Measurements from ENCODE around the gene RAB3B.
"Not testable (repeated sequence)": the region's sequence is repeated elsewhere in the genome, so short reads cannot be mapped to it uniquely, and the experiment has no call there.

Gene RAB3B, protein sequence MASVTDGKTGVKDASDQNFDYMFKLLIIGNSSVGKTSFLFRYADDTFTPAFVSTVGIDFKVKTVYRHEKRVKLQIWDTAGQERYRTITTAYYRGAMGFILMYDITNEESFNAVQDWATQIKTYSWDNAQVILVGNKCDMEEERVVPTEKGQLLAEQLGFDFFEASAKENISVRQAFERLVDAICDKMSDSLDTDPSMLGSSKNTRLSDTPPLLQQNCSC

DNA sequence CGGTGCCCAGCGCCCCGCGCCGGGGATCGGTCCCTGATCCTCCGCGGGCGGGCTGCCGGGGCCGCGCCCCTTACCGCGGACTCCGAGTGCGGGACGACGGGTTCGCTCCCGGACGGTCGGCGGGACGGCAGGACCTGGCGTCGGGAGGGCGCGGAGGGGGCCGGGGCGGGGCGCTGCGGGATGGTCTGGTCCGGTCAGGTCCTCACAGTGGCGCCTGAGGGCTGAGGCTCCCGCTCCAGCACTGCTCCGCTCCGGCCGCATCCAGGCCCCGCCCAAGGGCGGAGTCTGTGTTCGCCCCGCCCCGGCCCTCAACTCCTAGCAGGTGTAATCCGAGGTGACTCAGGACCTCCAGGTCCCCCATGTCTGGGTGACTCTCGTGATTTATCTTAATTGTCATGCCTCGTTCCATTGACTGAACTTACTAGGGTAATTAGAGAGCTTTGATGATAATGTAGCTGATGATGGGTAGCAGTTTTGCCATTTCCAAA is at the start of gene RAB3B:
Gene RAB3B, minus strand, starts transcription at position 223 of the 488 bp plus-strand sequence. CDS start 13,583 bp downstream, outside the sequence.
- H3K4me1 Mint-ChIP-seq (ENCODE audit: low read depth) = peaks cover 12% of the 10 kb centered on the region
- H3K27ac Mint-ChIP-seq = peak within 1 kb of the TSS; percentile 2
- H3K4me3 Mint-ChIP-seq = peak within 1 kb of the TSS; percentile 86
- H3K36me3 Mint-ChIP-seq = no peaks in the 10 kb centered on the region
- H3K9me3 Mint-ChIP-seq (ENCODE audit: low read depth) = no peaks in the 10 kb centered on the region
- H3K27me3 Mint-ChIP-seq = peaks cover 24% of the 10 kb centered on the region

DNA sequence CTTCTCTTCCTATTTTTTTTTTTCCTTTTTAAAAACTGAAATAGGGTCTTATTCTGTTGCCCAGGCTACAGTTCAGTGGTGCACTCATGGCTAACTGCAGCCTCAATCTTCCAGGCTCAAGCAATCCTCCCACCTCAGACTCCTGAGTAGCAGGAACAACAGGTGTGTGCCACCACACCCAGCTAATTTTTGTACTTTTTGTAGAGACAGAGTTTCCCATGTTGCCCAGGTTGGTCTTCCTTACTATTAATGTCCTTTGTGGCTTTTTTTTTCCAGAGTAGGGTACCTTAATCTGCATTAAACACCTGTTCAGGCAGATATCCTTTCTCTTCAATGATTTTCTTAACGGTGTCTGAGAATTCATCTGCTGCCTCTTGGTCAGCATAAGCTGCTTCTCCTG is 47.4 kb upstream of the RAB3B start:
- Mint-ChIP-seq H3K4me1 (ENCODE audit: low read depth) (peaks cover 6% of the 10 kb centered on the region), H3K27ac (no peak overlapping the region), H3K27me3 (no peaks in the 10 kb centered on the region), H3K4me3 (no peak overlapping the region), H3K36me3 (no peaks in the 10 kb centered on the region), H3K9me3 (ENCODE audit: low read depth) (no peaks in the 10 kb centered on the region)

DNA sequence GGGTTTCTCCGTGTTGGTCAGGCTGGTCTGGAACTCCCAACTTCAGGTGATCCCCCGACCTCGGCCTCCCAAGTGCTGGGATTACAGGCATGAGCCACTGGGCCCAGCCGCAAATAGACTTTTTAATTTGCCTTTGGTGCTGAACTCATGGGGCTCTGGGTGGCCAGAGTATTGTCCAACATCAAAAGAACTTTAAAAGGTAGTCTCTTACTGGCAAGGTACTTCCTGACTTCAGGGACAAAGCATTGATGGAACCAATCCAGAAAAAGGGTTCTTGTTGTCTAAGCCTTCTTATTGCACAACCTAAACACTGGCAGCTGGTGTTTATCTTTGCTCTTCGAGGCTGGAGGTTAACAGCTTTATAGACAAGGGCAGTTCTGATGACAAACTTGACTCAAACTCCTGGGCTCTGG is 46.9 kb upstream of the RAB3B start:
- Mint-ChIP-seq H3K27ac (no peak overlapping the region), H3K9me3 (ENCODE audit: low read depth) (no peaks in the 10 kb centered on the region), H3K4me1 (ENCODE audit: low read depth) (peaks cover 6% of the 10 kb centered on the region), H3K27me3 (no peaks in the 10 kb centered on the region), H3K36me3 (no peaks in the 10 kb centered on the region), H3K4me3 (no peak overlapping the region)

DNA sequence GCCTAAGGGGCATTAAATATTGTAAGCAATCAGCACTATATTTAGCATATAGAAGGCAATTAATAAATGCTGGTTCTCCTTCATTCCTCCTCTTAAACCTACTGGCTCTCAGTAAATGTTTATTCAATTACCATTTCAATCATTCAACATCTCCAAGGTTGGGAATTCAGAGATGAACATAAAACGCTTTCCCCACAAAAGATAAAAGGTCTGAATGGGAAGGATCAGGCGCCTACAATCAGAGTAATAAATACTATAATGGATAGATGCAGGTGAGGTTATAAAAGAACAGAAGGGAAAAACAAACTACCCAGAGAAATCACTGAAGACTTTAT is 43.5 kb upstream of the RAB3B start:
- peak overlapping the region; percentile 95 for H3K4me3 Mint-ChIP-seq
- peaks cover 14% of the 10 kb centered on the region for H3K36me3 Mint-ChIP-seq
- no peaks in the 10 kb centered on the region for H3K9me3 Mint-ChIP-seq (ENCODE audit: low read depth)
- H3K27ac Mint-ChIP-seq = peak overlapping the region; percentile 96
- H3K27me3 Mint-ChIP-seq = no peaks in the 10 kb centered on the region
- peaks cover 30% of the 10 kb centered on the region for H3K4me1 Mint-ChIP-seq (ENCODE audit: low read depth)

DNA sequence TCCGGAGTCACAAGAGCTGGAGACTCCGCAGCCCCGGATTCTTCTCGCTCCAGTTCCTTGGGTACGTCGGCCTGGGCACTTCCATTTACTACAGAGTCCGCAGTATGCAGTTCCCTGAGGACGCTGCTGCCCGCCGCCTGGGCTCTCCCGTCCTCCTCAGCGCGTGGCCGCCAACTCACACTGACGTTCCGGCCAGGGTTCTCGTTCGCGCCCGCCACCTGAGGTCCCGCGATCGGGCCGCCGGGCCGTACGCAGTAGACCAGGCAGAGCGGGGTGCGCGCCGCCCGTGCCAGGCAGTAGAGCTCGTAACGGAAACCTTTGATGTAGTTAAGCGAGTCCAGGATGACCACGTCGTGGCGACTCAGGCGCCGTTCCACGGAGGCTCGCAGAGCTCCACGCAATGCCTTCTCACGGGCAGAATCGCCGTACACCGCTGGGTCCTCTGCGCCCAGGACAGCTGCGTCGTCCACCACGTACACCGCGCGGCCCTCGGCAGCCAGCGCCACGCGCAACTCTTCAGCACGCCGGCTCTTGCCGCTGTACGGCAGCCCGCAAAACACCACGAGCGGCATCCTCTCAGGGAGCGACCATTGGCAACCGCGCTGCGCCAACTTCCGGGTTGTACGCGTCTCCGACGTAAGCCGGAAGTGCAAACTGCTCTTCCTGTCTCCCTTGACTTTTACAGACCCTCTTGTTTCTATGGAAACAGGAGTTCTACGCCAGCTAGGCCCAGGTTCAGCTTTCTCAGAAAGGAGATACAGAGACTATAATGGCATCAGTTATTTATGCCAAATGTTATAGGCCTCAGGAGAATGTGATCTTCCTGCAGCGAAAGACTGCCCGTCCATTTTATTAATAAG is 42.9 kb upstream of the RAB3B start, which contains the start of gene KTI12:
Gene KTI12, minus strand, starts transcription at position 621 of the 860 bp plus-strand sequence. Its CDS starts 49 bp downstream, at position 572.
- Mint-ChIP-seq H3K36me3 (peaks cover 14% of the 10 kb centered on the region), H3K27me3 (no peaks in the 10 kb centered on the region), H3K27ac (peak within 1 kb of the TSS; percentile 96), H3K4me1 (ENCODE audit: low read depth) (peaks cover 30% of the 10 kb centered on the region), H3K4me3 (peak within 1 kb of the TSS; percentile 95), H3K9me3 (ENCODE audit: low read depth) (no peaks in the 10 kb centered on the region)

DNA sequence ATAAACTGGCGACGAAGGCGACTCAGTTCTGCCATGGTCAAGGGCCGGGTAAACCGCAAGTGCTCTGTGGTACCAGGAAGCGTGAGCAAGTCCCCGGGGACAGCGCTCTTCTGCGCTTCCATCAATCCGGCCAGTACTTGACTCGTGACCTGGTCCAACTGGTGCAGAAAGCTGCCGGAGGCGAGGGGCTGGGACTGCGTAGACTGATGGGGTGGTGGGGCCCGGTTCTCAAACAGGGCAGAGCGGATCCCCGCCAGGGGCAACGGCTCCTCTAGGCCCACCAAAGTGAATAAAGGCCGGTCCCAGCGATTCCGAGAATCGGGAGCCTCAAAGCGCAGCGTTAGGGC is 42.3 kb upstream of the RAB3B start:
- peak overlapping the region; percentile 95 for H3K4me3 Mint-ChIP-seq
- H3K36me3 Mint-ChIP-seq = peaks cover 19% of the 10 kb centered on the region
- H3K4me1 Mint-ChIP-seq (ENCODE audit: low read depth) = peaks cover 30% of the 10 kb centered on the region
- H3K9me3 Mint-ChIP-seq (ENCODE audit: low read depth) = no peaks in the 10 kb centered on the region
- H3K27ac Mint-ChIP-seq = peak overlapping the region; percentile 96
- H3K27me3 Mint-ChIP-seq = no peaks in the 10 kb centered on the region

DNA sequence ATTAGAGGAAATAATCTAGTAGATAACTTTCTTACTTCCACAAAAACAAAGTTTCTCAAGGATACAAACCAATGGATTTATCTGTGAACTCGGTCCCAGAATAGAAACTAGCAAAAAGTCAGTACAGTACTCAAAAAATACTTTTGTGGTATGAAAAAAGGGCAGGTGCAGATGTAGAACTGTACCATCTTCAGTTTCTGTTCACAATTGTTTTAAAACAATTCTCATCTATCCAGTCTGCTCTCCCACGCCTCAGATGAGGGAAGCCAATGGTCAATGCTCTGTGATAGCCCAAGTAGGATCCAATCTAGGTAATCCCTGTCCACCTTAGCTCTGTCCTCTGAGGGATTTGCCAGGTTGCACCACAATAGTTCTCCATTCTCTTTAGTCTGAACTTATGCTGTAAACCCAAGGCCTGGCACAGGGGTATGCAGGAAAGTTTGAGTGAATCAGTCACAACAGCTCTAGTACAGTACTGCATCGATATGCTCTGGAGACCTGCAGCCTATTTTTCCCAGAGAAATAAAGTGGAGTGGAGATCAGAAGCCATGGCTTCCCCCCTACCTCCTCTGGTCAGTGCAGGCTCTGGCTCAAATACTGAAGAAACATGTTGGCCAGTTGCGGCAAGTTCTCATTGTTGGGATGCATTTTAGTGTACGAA is 41.8 kb upstream of the RAB3B start:
- Mint-ChIP-seq H3K9me3 (ENCODE audit: low read depth) (no peaks in the 10 kb centered on the region), H3K4me1 (ENCODE audit: low read depth) (peaks cover 30% of the 10 kb centered on the region), H3K27ac (peak overlapping the region; percentile 96), H3K36me3 (peaks cover 19% of the 10 kb centered on the region), H3K27me3 (no peaks in the 10 kb centered on the region), H3K4me3 (peak overlapping the region; percentile 95)

DNA sequence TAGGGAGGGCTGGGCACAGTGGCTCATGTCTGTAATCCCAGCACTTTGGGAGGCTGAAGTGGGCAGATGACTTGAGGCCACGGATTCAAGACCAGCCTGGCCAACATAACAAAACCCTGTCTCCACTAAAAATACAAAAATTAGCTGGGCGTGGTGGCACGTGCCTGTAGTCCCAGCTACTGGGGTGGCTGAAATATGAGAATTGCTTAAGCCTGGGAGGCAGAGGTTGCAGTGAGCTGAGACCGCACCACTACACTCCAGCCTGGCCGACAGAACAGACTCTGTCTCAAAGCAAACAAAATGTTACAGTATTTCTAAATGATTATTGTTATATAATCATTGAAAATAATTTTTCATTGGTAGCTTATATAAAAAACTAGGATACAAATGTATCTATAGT is 38.3 kb upstream of the RAB3B start:
- H3K9me3 Mint-ChIP-seq (ENCODE audit: low read depth); H3K4me3 Mint-ChIP-seq; H3K27me3 Mint-ChIP-seq; H3K27ac Mint-ChIP-seq: not testable (repeated sequence)
- Mint-ChIP-seq H3K36me3 (peaks cover 23% of the 10 kb centered on the region), H3K4me1 (ENCODE audit: low read depth) (peaks cover 26% of the 10 kb centered on the region)

DNA sequence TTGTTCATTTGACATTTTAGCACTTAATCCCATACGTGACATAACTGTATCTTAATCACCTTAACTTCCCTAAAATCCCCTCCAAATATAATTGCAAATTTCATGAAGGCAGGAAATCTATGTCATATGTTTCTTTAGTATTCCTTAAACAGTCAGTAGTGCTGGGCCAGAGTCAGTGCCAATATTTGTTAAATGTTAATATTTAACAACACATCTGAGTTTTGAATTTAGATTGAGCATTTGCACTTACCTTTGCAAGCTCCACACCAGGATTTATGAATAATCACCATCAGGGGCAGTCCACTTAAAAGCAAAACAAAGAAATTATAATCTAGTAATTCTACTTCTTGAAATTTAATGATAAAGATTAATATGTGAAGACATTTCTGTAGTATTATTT is 37.8 kb upstream of the RAB3B start:
- Mint-ChIP-seq H3K36me3 (peaks cover 23% of the 10 kb centered on the region), H3K27ac (peak overlapping the region; percentile 30), H3K27me3 (no peaks in the 10 kb centered on the region)

DNA sequence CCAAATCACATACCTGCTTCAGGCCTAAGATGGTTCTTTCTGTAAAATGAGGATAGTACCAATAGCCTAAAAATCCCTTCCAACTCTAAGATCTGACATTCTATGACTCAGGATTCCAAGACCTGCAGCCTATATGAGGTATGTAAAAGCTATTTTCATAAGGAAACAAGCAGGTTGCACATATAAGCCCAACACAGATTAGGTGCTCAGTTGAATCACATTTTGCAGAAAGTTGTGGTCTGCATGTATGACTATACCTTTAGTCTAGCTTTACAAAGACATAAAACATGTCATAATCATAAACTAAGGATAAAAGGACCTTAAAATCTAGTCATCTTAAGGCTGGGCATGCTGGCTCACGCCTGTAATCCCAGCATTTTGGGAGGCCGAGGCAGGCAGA is 35.8 kb upstream of the RAB3B start:
- Mint-ChIP-seq H3K27ac (no peak overlapping the region), H3K36me3 (peaks cover 20% of the 10 kb centered on the region), H3K27me3 (no peaks in the 10 kb centered on the region), H3K9me3 (ENCODE audit: low read depth) (no peaks in the 10 kb centered on the region), H3K4me3 (no peak overlapping the region), H3K4me1 (ENCODE audit: low read depth) (peaks cover 13% of the 10 kb centered on the region)

More for the DNA sequence above, 37.8 kb upstream of the RAB3B start:
- Mint-ChIP-seq H3K4me1 (ENCODE audit: low read depth) (peaks cover 24% of the 10 kb centered on the region), H3K9me3 (ENCODE audit: low read depth) (no peaks in the 10 kb centered on the region), H3K4me3 (no peak overlapping the region)

DNA sequence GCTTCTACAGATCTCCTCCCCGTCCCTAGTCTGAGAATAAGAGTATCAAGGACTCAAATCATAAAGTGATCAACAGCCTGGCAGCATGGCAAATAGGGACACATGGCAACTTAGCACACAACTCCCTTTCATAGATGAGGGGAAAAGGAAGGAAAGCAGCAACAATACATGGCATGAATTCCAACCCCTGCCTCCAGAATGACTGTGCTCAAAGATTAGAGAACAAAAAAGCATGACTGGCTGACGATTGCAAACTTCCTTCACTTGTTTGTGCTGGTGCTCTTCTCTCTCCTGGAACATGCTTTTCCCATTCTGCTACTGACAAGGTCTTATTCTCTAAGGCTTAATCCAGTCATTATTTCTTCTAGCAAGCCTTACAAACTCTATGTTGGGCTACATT is 31.6 kb upstream of the RAB3B start:
- no peak overlapping the region for H3K4me3 Mint-ChIP-seq
- H3K36me3 Mint-ChIP-seq = peaks cover 11% of the 10 kb centered on the region

DNA sequence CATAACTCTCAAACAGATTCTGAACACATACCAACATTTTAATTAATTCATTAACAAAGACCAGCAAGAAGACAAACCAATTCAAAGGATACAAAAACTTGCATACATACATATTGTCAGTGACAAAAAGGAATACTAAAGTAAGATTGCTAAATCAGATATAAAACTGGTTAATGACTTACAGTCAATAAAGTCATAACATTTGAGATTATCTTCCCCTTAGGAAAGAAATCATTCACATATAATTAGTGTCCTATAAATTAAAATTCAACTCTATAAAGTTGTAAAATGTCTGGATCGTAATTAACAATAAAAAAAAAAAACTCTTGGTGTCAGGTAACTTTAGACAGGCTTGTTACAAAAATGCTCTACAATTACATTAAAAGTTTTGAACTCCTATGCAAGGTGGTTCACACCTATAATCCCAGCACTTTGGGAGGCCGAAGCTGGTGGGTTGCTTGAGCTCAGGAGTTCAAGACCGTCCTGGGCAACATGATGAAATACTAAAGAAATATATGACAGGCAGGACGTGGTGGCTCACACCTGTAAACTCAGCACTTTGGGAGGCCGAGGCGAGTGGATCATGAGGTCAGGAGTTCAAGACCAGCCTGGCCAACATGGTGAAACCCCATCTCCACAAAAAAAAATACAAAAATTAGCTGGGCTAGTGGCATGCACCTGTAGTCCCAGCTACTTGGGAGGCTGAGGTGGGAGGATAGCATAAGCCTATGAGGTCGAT is 17.7 kb upstream of the RAB3B start:
- no peaks in the 10 kb centered on the region for H3K9me3 Mint-ChIP-seq (ENCODE audit: low read depth)
- no peaks in the 10 kb centered on the region for H3K4me1 Mint-ChIP-seq (ENCODE audit: low read depth)
- no peak overlapping the region for H3K27ac Mint-ChIP-seq
- no peak overlapping the region for H3K4me3 Mint-ChIP-seq
- H3K36me3 Mint-ChIP-seq = no peaks in the 10 kb centered on the region
- H3K27me3 Mint-ChIP-seq = peaks cover 10% of the 10 kb centered on the region

More for the DNA sequence above, 31.6 kb upstream of the RAB3B start:
- Mint-ChIP-seq H3K9me3 (ENCODE audit: low read depth) (no peaks in the 10 kb centered on the region), H3K27ac (no peak overlapping the region), H3K4me1 (ENCODE audit: low read depth) (no peaks in the 10 kb centered on the region), H3K27me3 (no peaks in the 10 kb centered on the region)

DNA sequence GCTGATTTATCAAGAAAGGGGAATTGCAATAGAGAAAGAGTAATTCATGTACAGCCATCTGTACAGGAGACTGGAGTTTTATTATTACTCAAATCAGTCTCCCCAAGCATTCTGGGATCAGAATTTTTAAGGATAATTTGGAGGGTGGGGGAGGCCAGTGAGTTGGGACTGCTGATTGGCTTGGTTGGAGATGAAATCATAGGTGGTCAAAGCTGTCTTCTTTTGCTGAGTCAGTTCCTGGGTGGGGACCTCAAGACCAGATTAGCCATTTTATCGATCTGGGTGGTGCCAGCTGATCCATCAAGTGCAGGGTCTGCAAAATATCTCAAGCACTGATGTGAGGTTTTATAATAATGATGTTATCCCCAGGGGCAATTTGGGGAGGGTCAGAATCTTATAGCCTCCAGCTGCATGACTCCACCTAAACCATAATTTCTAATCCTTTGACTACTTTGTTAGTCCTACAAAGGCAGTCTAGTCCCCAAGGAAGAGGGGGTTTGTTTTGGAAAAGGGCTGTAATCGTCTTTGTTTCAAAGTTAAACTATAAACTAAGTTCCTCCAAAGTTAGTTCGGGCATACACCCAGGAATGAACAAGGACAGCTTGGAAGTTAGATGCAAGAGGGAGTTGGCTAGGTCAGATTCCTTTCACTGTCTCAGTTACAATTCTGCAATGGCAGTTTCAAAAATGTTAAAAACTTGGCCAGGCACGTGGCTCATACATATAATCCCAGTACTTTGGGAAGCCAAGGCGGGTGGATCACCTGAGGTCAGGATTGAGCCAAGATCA is 16.9 kb upstream of the RAB3B start:
- Mint-ChIP-seq H3K36me3 (no peaks in the 10 kb centered on the region), H3K4me1 (ENCODE audit: low read depth) (no peaks in the 10 kb centered on the region), H3K9me3 (ENCODE audit: low read depth) (no peaks in the 10 kb centered on the region), H3K4me3 (no peak overlapping the region), H3K27me3 (peaks cover 13% of the 10 kb centered on the region), H3K27ac (no peak overlapping the region)

DNA sequence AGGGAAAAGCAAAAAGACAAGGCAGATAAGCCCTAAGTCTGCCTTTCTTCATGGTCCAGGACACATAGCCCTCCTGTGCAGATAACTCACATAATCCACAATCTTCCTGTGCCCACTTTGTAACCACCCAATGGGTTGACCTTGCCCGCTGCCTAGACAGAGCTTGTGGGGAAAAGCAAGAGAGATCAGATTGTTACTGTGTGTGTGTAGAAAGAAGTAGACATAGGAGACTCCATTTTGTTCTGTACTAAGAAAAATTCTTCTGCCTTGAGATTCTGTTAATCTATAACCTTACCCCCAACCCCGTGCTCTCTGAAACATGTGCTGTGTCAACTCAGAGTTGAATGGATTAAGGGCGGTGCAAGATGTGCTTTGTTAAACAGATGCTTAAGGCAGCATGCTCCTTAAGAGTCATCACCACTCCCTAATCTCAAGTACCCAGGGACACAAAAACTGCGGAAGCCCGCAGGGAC is 15.6 kb upstream of the RAB3B start:
- H3K4me1 Mint-ChIP-seq (ENCODE audit: low read depth) = not testable (repeated sequence)

More for the DNA sequence above, 15.6 kb upstream of the RAB3B start:
- peaks cover 15% of the 10 kb centered on the region for H3K27me3 Mint-ChIP-seq
- H3K4me3 Mint-ChIP-seq; H3K36me3 Mint-ChIP-seq; H3K9me3 Mint-ChIP-seq (ENCODE audit: low read depth); H3K27ac Mint-ChIP-seq: not testable (repeated sequence)
